IPS DF 6.9 (cell line): ENCODE results near the gene PLEKHM3.
"Not testable (repeated sequence)": the region's sequence is repeated elsewhere in the genome, so short reads cannot be mapped to it uniquely, and the experiment has no call there.

Source experiments
- DNase-seq: peaks from one replicate; pipeline ENCODE4 v3.0.0-alpha.2; 2013; ENCODE audit warnings: low read depth, low spot score
- H3K27ac ChIP-seq: one replicate; pipeline ENCODE4 v1.5.1; 2013; ENCODE audit warnings: low read length, control low read depth
- H3K27me3 ChIP-seq: 2 replicates; pipeline ENCODE4 v1.6.1; 2013; ENCODE audit warnings: mild to moderate bottlenecking, low read length; ENCODE audit not compliant: control insufficient read depth, insufficient read depth
- H3K36me3 ChIP-seq: 2 replicates; pipeline ENCODE4 v1.6.1; 2013; ENCODE audit warnings: low read length; ENCODE audit not compliant: control insufficient read depth, insufficient read depth
- H3K4me1 ChIP-seq: 2 replicates; pipeline ENCODE4 v1.6.1; 2013; ENCODE audit warnings: low read length; ENCODE audit not compliant: control insufficient read depth, insufficient read depth
- H3K4me3 ChIP-seq: 2 replicates; pipeline ENCODE4 v1.5.1; 2013; ENCODE audit warnings: mild to moderate bottlenecking, low read length
- H3K9me3 ChIP-seq: 2 replicates; pipeline ENCODE4 v1.6.1; 2013; ENCODE audit warnings: low read length, inconsistent platforms; ENCODE audit not compliant: control insufficient read depth, insufficient read depth
- WGBS: extraction: QIAGEN DNeasy Blood & Tissue Kit; methylation state at CpG from one replicate; pipeline ENCODE4 v1.1.7; 2013; ENCODE audit warnings: mixed read lengths, missing lambda C conversion rate; ENCODE audit not compliant: insufficient read length, insufficient coverage; 5-methylcytosine and 5-hydroxymethylcytosine counted together

The PLEKHM3 gene

GRCh38 chr2:208034503-208035140 is 9.3 kb upstream of the PLEKHM3 start:
- H3K27me3 ChIP-seq = no peaks in the 10 kb centered on the region
- no peaks in the 10 kb centered on the region for H3K36me3 ChIP-seq
- H3K4me1 ChIP-seq = no peaks in the 10 kb centered on the region
- no peak for DNase-seq
- H3K4me3 ChIP-seq = no peak overlapping the region
- H3K9me3 ChIP-seq = no peaks in the 10 kb centered on the region
- no CpG with 5 or more reads among the region's 4 CpGs for WGBS
- no peak overlapping the region for H3K27ac ChIP-seq

GRCh38 chr2:208033701-208034502 is 8.6 kb upstream of the PLEKHM3 start:
- no peak overlapping the region for H3K4me3 ChIP-seq
- no peaks in the 10 kb centered on the region for H3K27me3 ChIP-seq
- H3K9me3 ChIP-seq = no peaks in the 10 kb centered on the region
- no peak overlapping the region for H3K27ac ChIP-seq
- H3K4me1 ChIP-seq = no peaks in the 10 kb centered on the region
- no CpG with 5 or more reads among the region's 4 CpGs for WGBS
- peak; percentile 39 for DNase-seq
- H3K36me3 ChIP-seq = no peaks in the 10 kb centered on the region

- H3K9me3 ChIP-seq = no peaks in the 10 kb centered on the region
- H3K36me3 ChIP-seq = no peaks in the 10 kb centered on the region
- DNase-seq = no peak
- no peaks in the 10 kb centered on the region for H3K27me3 ChIP-seq
- H3K4me1 ChIP-seq = no peaks in the 10 kb centered on the region
- H3K27ac ChIP-seq = no peak overlapping the region
- H3K4me3 ChIP-seq = no peak overlapping the region
- WGBS = no CpG with 5 or more reads among the region's 7 CpGs
These were observed 6.3 kb upstream of the PLEKHM3 start for GRCh38 chr2:208031608-208032019.

GRCh38 chr2:208025814-208026184 is 472 bp upstream of the PLEKHM3 start:
- Histone ChIP-seq H3K4me3 (no peak overlapping the region; the same call in 1 of the 2 replicates), H3K27ac (no peak overlapping the region), H3K36me3 (no peaks in the 10 kb centered on the region), H3K27me3 (no peaks in the 10 kb centered on the region), H3K9me3 (no peaks in the 10 kb centered on the region), H3K4me1 (no peaks in the 10 kb centered on the region)
- no peak for DNase-seq
- no CpG with 5 or more reads among the region's 10 CpGs for WGBS

- Histone ChIP-seq H3K36me3 (no peaks in the 10 kb centered on the region), H3K4me3 (no peak overlapping the region), H3K4me1 (no peaks in the 10 kb centered on the region), H3K27me3 (no peaks in the 10 kb centered on the region), H3K9me3 (no peaks in the 10 kb centered on the region), H3K27ac (no peak overlapping the region)
- no CpG with 5 or more reads among the region's 3 CpGs for WGBS
- no peak for DNase-seq
These were observed 1.2 kb downstream of the PLEKHM3 start for GRCh38 chr2:208024091-208024490.

GRCh38 chr2:208020253-208020652 is 5.1 kb downstream of the PLEKHM3 start:
- Histone ChIP-seq H3K9me3 (no peaks in the 10 kb centered on the region), H3K4me1 (no peaks in the 10 kb centered on the region), H3K36me3 (no peaks in the 10 kb centered on the region), H3K27me3 (no peaks in the 10 kb centered on the region), H3K4me3 (no peak overlapping the region), H3K27ac (no peak overlapping the region)
- no peak for DNase-seq
- no CpG with 5 or more reads among the region's 2 CpGs for WGBS

- WGBS = no CpG with 5 or more reads among the region's 5 CpGs
- H3K4me1 ChIP-seq, H3K9me3 ChIP-seq, DNase-seq, H3K4me3 ChIP-seq, H3K27ac ChIP-seq, H3K36me3 ChIP-seq, H3K27me3 ChIP-seq: not testable (repeated sequence)
These were observed 7.1 kb downstream of the PLEKHM3 start for GRCh38 chr2:208018124-208018712.

- no peak for DNase-seq
- H3K4me3 ChIP-seq = no peak overlapping the region
- H3K27me3 ChIP-seq = no peaks in the 10 kb centered on the region
- no peaks in the 10 kb centered on the region for H3K9me3 ChIP-seq
- no peaks in the 10 kb centered on the region for H3K4me1 ChIP-seq
- no peaks in the 10 kb centered on the region for H3K36me3 ChIP-seq
- no peak overlapping the region for H3K27ac ChIP-seq
- WGBS = no CpG with 5 or more reads among the region's 5 CpGs
These were observed 7.6 kb downstream of the PLEKHM3 start for GRCh38 chr2:208017721-208018120.

GRCh38 chr2:208015475-208015874 is 9.9 kb downstream of the PLEKHM3 start:
- no peaks in the 10 kb centered on the region for H3K36me3 ChIP-seq
- no peaks in the 10 kb centered on the region for H3K27me3 ChIP-seq
- H3K9me3 ChIP-seq = no peaks in the 10 kb centered on the region
- no peaks in the 10 kb centered on the region for H3K4me1 ChIP-seq
- H3K4me3 ChIP-seq = no peak overlapping the region
- WGBS = no CpG with 5 or more reads among the region's 2 CpGs
- no peak overlapping the region for H3K27ac ChIP-seq
- DNase-seq = no peak

- H3K4me1 ChIP-seq = no peaks in the 10 kb centered on the region
- no peak for DNase-seq
- no CpG with 5 or more reads among the region's 9 CpGs for WGBS
These were observed 11.8 kb downstream of the PLEKHM3 start for GRCh38 chr2:208013285-208014178.

More at GRCh38 chr2:208013285-208014178, 11.8 kb downstream of the PLEKHM3 start:
- Histone ChIP-seq H3K4me3 (no peak overlapping the region), H3K9me3 (no peaks in the 10 kb centered on the region), H3K27me3 (no peaks in the 10 kb centered on the region), H3K36me3 (no peaks in the 10 kb centered on the region), H3K27ac (no peak overlapping the region)
